WTC11 (cell line): ENCODE data around the gene MVB12A. TPM values are rescaled to one million over a fixed set of nuclear protein-coding genes. Genes with fewer than 3 reads are reported as not detected.

Experiments used
- ATAC-seq: fragments of 200-7000 bp; cut with Tn5 transposase; 2 replicates; pipeline ENCODE4 v1.10.0; 2021; ENCODE audit warnings: mild to moderate bottlenecking, moderate library complexity
- CTCF ChIA-PET: fragments of 300-600 bp; sonication (Branson Sonifier 250); formaldehyde crosslinking; loops from one replicate; lab custom pipeline; 2021; ENCODE audit warnings: antibody characterized with exemption; lab: Charles Lee
- POLR2A ChIA-PET: fragments of 350-600 bp; sonication (Branson Sonifier 250); formaldehyde crosslinking; loops from one replicate; lab custom pipeline; 2021; ENCODE audit warnings: antibody characterized with exemption; lab: Charles Lee
- DNase-seq: peaks from one replicate; pipeline ENCODE4 v3.0.0; 2021; ENCODE audit warnings: low spot score
- H3K27ac Mint-ChIP-seq: 2 replicates; pipeline ENCODE4 v1.8.0; 2021; ENCODE audit warnings: mixed read lengths
- H3K27me3 Mint-ChIP-seq: 2 replicates; pipeline ENCODE4 v1.8.0; 2021; ENCODE audit warnings: low read depth, mild to moderate bottlenecking, moderate library complexity, mixed read lengths
- H3K36me3 Mint-ChIP-seq: 2 replicates; pipeline ENCODE4 v1.8.0; 2021; ENCODE audit warnings: mixed read lengths
- H3K4me1 Mint-ChIP-seq: 2 replicates; pipeline ENCODE4 v1.8.0; 2022; ENCODE audit warnings: mixed read lengths
- H3K4me3 Mint-ChIP-seq: 2 replicates; pipeline ENCODE4 v1.8.0; 2021; ENCODE audit warnings: mild to moderate bottlenecking, moderate library complexity, mixed read lengths
- H3K9me3 Mint-ChIP-seq: 2 replicates; pipeline ENCODE4 v1.8.0; 2021; ENCODE audit warnings: mixed read lengths
- ATF3 ChIP-seq: sonication (generic); formaldehyde crosslinking; conservative IDR thresholded peaks from 2 replicates; pipeline ENCODE4 v1.8.1; 2022; ENCODE audit warnings: mild to moderate bottlenecking, missing genetic modification reagents
- E2F1 ChIP-seq: sonication (generic); formaldehyde crosslinking; IDR thresholded peaks from 2 replicates; pipeline ENCODE4 v1.8.0; 2022; ENCODE audit warnings: mild to moderate bottlenecking, missing genetic modification reagents
- E2F5 ChIP-seq: sonication (generic); formaldehyde crosslinking; IDR thresholded peaks from 2 replicates; pipeline ENCODE4 v1.8.1; 2022; ENCODE audit warnings: mild to moderate bottlenecking, moderate library complexity, missing genetic modification reagents
- ETV6 ChIP-seq: sonication (generic); formaldehyde crosslinking; IDR thresholded peaks from 2 replicates; pipeline ENCODE4 v1.8.1; 2022; ENCODE audit warnings: mild to moderate bottlenecking, missing genetic modification reagents
- FOXP1 ChIP-seq: sonication (generic); formaldehyde crosslinking; IDR thresholded peaks from 2 replicates; pipeline ENCODE4 v1.8.0; 2022; ENCODE audit warnings: missing genetic modification reagents, mild to moderate bottlenecking, moderate library complexity, borderline replicate concordance
- GABPB1 ChIP-seq: sonication (generic); formaldehyde crosslinking; IDR thresholded peaks from 2 replicates; pipeline ENCODE4 v1.8.1; 2023; ENCODE audit warnings: mild to moderate bottlenecking, missing genetic modification reagents
- HMGA2 ChIP-seq: fragments of 250-450 bp; sonication (Bioruptor Pico); IDR thresholded peaks from 2 replicates; pipeline ENCODE4 v1.4.0; 2021; ENCODE audit warnings: mild to moderate bottlenecking, moderate library complexity
- HMGXB4 ChIP-seq: sonication (generic); formaldehyde crosslinking; IDR thresholded peaks from 2 replicates; pipeline ENCODE4 v1.8.1; 2023; ENCODE audit warnings: mild to moderate bottlenecking, moderate library complexity, missing genetic modification reagents
- IRF1 ChIP-seq: sonication (generic); formaldehyde crosslinking; IDR thresholded peaks from 2 replicates; pipeline ENCODE4 v1.8.0; 2023; ENCODE audit warnings: missing genetic modification reagents
- KAT7 ChIP-seq: sonication (generic); formaldehyde crosslinking; IDR thresholded peaks from 2 replicates; pipeline ENCODE4 v1.8.1; 2023; ENCODE audit warnings: missing genetic modification reagents, mild to moderate bottlenecking, borderline replicate concordance
- MXD4 ChIP-seq: fragments of 250-450 bp; sonication (Bioruptor Pico); IDR thresholded peaks from 2 replicates; pipeline ENCODE4 v1.8.0; 2021; ENCODE audit warnings: mild to moderate bottlenecking, moderate library complexity, borderline replicate concordance
- PRDM15 ChIP-seq: sonication (generic); formaldehyde crosslinking; IDR thresholded peaks from 2 replicates; pipeline ENCODE4 v1.8.0; 2022; ENCODE audit warnings: missing genetic modification reagents
- RELA ChIP-seq: sonication (generic); formaldehyde crosslinking; IDR thresholded peaks from 2 replicates; pipeline ENCODE4 v1.8.1; 2022; ENCODE audit warnings: missing genetic modification reagents, mild to moderate bottlenecking, borderline replicate concordance
- RORB ChIP-seq: fragments of 250-450 bp; sonication (Bioruptor Pico); IDR thresholded peaks from 2 replicates; pipeline ENCODE4 v1.9.0; 2021; ENCODE audit warnings: mild to moderate bottlenecking
- STAT6 ChIP-seq: sonication (generic); formaldehyde crosslinking; conservative IDR thresholded peaks from 2 replicates; pipeline ENCODE4 v1.8.1; 2023; ENCODE audit warnings: mild to moderate bottlenecking, low read depth, missing genetic modification reagents, moderate library complexity
- TCF7 ChIP-seq: sonication (generic); formaldehyde crosslinking; IDR thresholded peaks from 2 replicates; pipeline ENCODE4 v1.8.0; 2022; ENCODE audit warnings: mild to moderate bottlenecking, low read depth, missing genetic modification reagents, moderate library complexity
- ZNF263 ChIP-seq: sonication (generic); formaldehyde crosslinking; IDR thresholded peaks from 2 replicates; pipeline ENCODE4 v1.8.1; 2022; ENCODE audit warnings: low read depth, mild to moderate bottlenecking, moderate library complexity, missing genetic modification reagents
- ZNF423 ChIP-seq: fragments of 250-450 bp; sonication (Bioruptor Pico); IDR thresholded peaks from 2 replicates; pipeline ENCODE4 v2.1.2; 2022; ENCODE audit warnings: mild to moderate bottlenecking, moderate library complexity
- ZSCAN18 ChIP-seq: fragments of 250-450 bp; sonication (Bioruptor Pico); IDR thresholded peaks from 2 replicates; pipeline ENCODE4 v2.1.2; 2022; ENCODE audit warnings: mild to moderate bottlenecking, moderate library complexity
- total RNA-seq: library from RNA; stranded (reverse); gene quantifications from 3 replicates; pipeline ENCODE4 v1.2.3, GENCODE V29; 2021

MVB12A gene
- total RNA-seq, 1 experiment from 2014 or later: 58.7 TPM

GRCh38 chr19:17420475-17420924 is 653 bp downstream of the MVB12A start:
- DNase-seq: peak; percentile 59
- TF ChIP-seq HMGXB4 (CRISPR knock-in tag) (0 out of 2 replicates have a peak, but pooled peaks have one; percentile 19), KAT7 (CRISPR knock-in tag) (0 out of 2 replicates have a peak, but pooled peaks have one; percentile 70), HMGA2 (CRISPR knock-in tag) (no peak), RELA (CRISPR knock-in tag) (peak; percentile 40; the same call in 1 of the 2 replicates), E2F1 (no peak), ATF3 (CRISPR knock-in tag) (no peak), ZNF263 (CRISPR knock-in tag) (peak; percentile 99), GABPB1 (CRISPR knock-in tag) (peak; percentile 36; the same call in 1 of the 2 replicates), ETV6 (CRISPR knock-in tag) (0 out of 2 replicates have a peak, but pooled peaks have one; percentile 31)
- CTCF ChIA-PET: interaction anchor here (1.4 to 2.7 kb wide), 4 partner anchors 9 to 34 kb away, joined by 6 to 17 read pairs (median 9); no protein-coding TSS in a partner anchor

GRCh38 chr19:17421942-17422341 is 2.1 kb downstream of the MVB12A start:
- ChIA-PET CTCF (interaction anchor here (0.5 kb wide), 1 partner anchor 113 kb away, joined by 4 read pairs; no protein-coding TSS in a partner anchor), POLR2A (no interaction called here)
- Mint-ChIP-seq H3K4me3 (no peak overlapping the region), H3K9me3 (no peaks in the 10 kb centered on the region), H3K27me3 (peaks cover 6% of the 10 kb centered on the region), H3K27ac (no peak overlapping the region), H3K4me1 (peaks cover 29% of the 10 kb centered on the region), H3K36me3 (peaks cover 4% of the 10 kb centered on the region)
- ATAC-seq (no peak), DNase-seq (no peak)
- TF ChIP-seq ZNF423 (CRISPR knock-in tag): no peak
- no peak for TF ChIP-seq RORB (CRISPR knock-in tag)
- no peak for TF ChIP-seq MXD4 (CRISPR knock-in tag)
- no peak for TF ChIP-seq STAT6 (CRISPR knock-in tag)
- no peak for TF ChIP-seq FOXP1 (CRISPR knock-in tag)
- TF ChIP-seq KAT7 (CRISPR knock-in tag): no peak
- TF ChIP-seq ZSCAN18 (CRISPR knock-in tag): no peak
- TF ChIP-seq TCF7 (CRISPR knock-in tag): no peak
- TF ChIP-seq IRF1 (CRISPR knock-in tag): no peak
- TF ChIP-seq E2F5 (CRISPR knock-in tag): no peak
- TF ChIP-seq PRDM15 (CRISPR knock-in tag): no peak

More at GRCh38 chr19:17420475-17420924, 653 bp downstream of the MVB12A start:
- no peak overlapping the region for H3K27ac Mint-ChIP-seq
- peak overlapping the region; percentile 83 for H3K4me3 Mint-ChIP-seq
- no peaks in the 10 kb centered on the region for H3K9me3 Mint-ChIP-seq
- peaks cover 21% of the 10 kb centered on the region for H3K27me3 Mint-ChIP-seq
- POLR2A ChIA-PET: interaction anchor here (1.8 kb wide), 2 partner anchors 15 to 17 kb away, joined by 11 to 27 read pairs; partner anchors contain the start of gene BST2
- H3K36me3 Mint-ChIP-seq: peaks cover 4% of the 10 kb centered on the region
- peaks cover 38% of the 10 kb centered on the region for H3K4me1 Mint-ChIP-seq
- peak; percentile 5; the same call in 1 of the 2 replicates for ATAC-seq
